B cell (primary cell): ENCODE measurements around the gene TEX264. TPM values are rescaled to one million over a fixed set of nuclear protein-coding genes. Genes with fewer than 3 reads are reported as not detected.
A peak's percentile ranks its signal among the peaks of the same experiment; 100 is the strongest.

ENCODE experiments used
- ATAC-seq: fragments of 200-7000 bp; cut with Tn5 transposase; one replicate; pipeline ENCODE4 v1.10.0; 2021; ENCODE audit warnings: low read depth, mild to moderate bottlenecking, moderate number of reproducible peaks, moderate library complexity
- CTCF ChIA-PET: fragments of 350-600 bp; sonication (Branson Sonifier 250); formaldehyde crosslinking; loops from one replicate; lab custom pipeline; 2021; ENCODE audit warnings: antibody characterized with exemption, inconsistent platforms; lab: Charles Lee
- POLR2A ChIA-PET: fragments of 350-600 bp; sonication (Branson Sonifier 250); formaldehyde crosslinking; loops from one replicate; lab custom pipeline; 2021; ENCODE audit warnings: antibody characterized with exemption; lab: Charles Lee
- DNase-seq: peaks from one replicate; pipeline ENCODE4 v3.0.0; 2013
- H2AFZ ChIP-seq: 2 replicates; pipeline ENCODE4 v1.6.1; 2012; ENCODE audit warnings: mild to moderate bottlenecking, low read depth, low read length; ENCODE audit not compliant: insufficient read depth, poor library complexity, severe bottlenecking
- H3K27ac ChIP-seq, 2 donors: 1 replicate in 1 of 2; 2 replicates in 1 of 2; pipeline ENCODE4 v1.5.1; 2012 to 2013; ENCODE audit warnings: low read length in 2 of 2, mild to moderate bottlenecking in 2 of 2, moderate library complexity in 1 of 2
- H3K27me3 ChIP-seq, 4 experiments: fragments of 200-600 bp in 1 of 4; sonication (generic) in 1 of 4; replicated peaks in 1 of 4; 1 replicate in 2 of 4; 2 replicates in 2 of 4; pipeline versions ENCODE4 v1.6.1 to v1.7.0; 2013 to 2016; ENCODE audit warnings: low read length in 3 of 4, mild to moderate bottlenecking in 2 of 4, mixed read lengths in 1 of 4, moderate library complexity in 1 of 4; ENCODE audit not compliant: insufficient read depth in 4 of 4, control insufficient read depth in 3 of 4; ENCODE audit errors: control extremely low read depth in 1 of 4
- H3K36me3 ChIP-seq, 2 experiments: replicated peaks in 1 of 2; 1 replicate in 1 of 2; 2 replicates in 1 of 2; pipeline versions ENCODE4 v1.6.1 to v1.7.1; 2013; ENCODE audit warnings: low read length in 1 of 2; ENCODE audit not compliant: insufficient read depth in 2 of 2, control insufficient read depth in 1 of 2; ENCODE audit errors: control extremely low read depth in 1 of 2, extremely low read depth in 1 of 2
- H3K4me1 ChIP-seq, 2 donors: fragments of 200-600 bp in 1 of 2; sonication (generic) in 1 of 2; 1 replicate in 1 of 2; 2 replicates in 1 of 2; pipeline versions ENCODE4 v1.5.1 to v1.6.1; 2013 to 2017; ENCODE audit warnings: low read length in 2 of 2; ENCODE audit not compliant: control insufficient read depth in 2 of 2, insufficient read depth in 2 of 2
- H3K4me2 ChIP-seq: replicated peaks from 2 replicates; pipeline ENCODE3; 2012; ENCODE audit warnings: mild to moderate bottlenecking, low read depth, low read length; ENCODE audit not compliant: poor library complexity, severe bottlenecking
- H3K4me3 ChIP-seq, 5 experiments: fragments of 200-600 bp in 1 of 5; sonication (generic) in 1 of 5; 1 replicate in 3 of 5; 2 replicates in 2 of 5; pipeline versions ENCODE4 v1.5.1 to v1.7.0; 2011 to 2016; ENCODE audit warnings: low read length in 4 of 5, mild to moderate bottlenecking in 4 of 5, low read depth in 2 of 5, control low read depth in 1 of 5, moderate library complexity in 1 of 5; ENCODE audit not compliant: insufficient read depth in 1 of 5; ENCODE audit errors: control extremely low read depth in 1 of 5, extremely low read depth in 1 of 5
- H3K79me2 ChIP-seq: fragments of 200-600 bp; sonication (generic); one replicate; pipeline ENCODE4 v1.6.0; 2016; ENCODE audit warnings: low read length; ENCODE audit not compliant: control insufficient read depth, insufficient read depth
- H3K9ac ChIP-seq: fragments of 200-600 bp; sonication (generic); 2 replicates; pipeline ENCODE4 v1.6.1; 2017; ENCODE audit warnings: mild to moderate bottlenecking, low read length, moderate library complexity
- H3K9me3 ChIP-seq, 3 donors: one replicate each; pipeline versions ENCODE4 v1.6.1 to v1.7.1; 2013; ENCODE audit warnings: low read length in 2 of 3; ENCODE audit not compliant: control insufficient read depth in 2 of 3, insufficient read depth in 1 of 3; ENCODE audit errors: control extremely low read depth in 1 of 3
- H4K20me1 ChIP-seq: 2 replicates; pipeline ENCODE4 v1.6.0; 2012; ENCODE audit warnings: mild to moderate bottlenecking, low read length; ENCODE audit not compliant: insufficient read depth, control insufficient read depth, poor library complexity, severe bottlenecking
- H3K27ac Mint-ChIP-seq: one replicate; pipeline ENCODE4 v1.8.0; 2021; ENCODE audit warnings: mixed read lengths
- H3K27me3 Mint-ChIP-seq: one replicate; pipeline ENCODE4 v1.8.0; 2021; ENCODE audit warnings: mixed read lengths
- H3K4me1 Mint-ChIP-seq: one replicate; pipeline ENCODE4 v1.8.0; 2021; ENCODE audit warnings: mixed read lengths
- H3K4me3 Mint-ChIP-seq: one replicate; pipeline ENCODE4 v1.8.0; 2021; ENCODE audit warnings: mixed read lengths
- H3K9me3 Mint-ChIP-seq: one replicate; pipeline ENCODE4 v1.8.0; 2022; ENCODE audit warnings: mixed read lengths; ENCODE audit not compliant: insufficient read depth
- CTCF ChIP-seq: fragments of 200-600 bp; IDR thresholded peaks from one replicate; pipeline ENCODE4 v1.8.0; 2022; ENCODE audit warnings: antibody characterized with exemption, mild to moderate bottlenecking
- EZH2 ChIP-seq: IDR thresholded peaks from 2 replicates; pipeline ENCODE4 v1.6.1; 2012; ENCODE audit warnings: borderline replicate concordance, low read depth, mild to moderate bottlenecking, moderate library complexity, low read length; ENCODE audit not compliant: insufficient read depth, poor library complexity, severe bottlenecking
- WGBS: methylation state at CpG from one replicate; pipeline ENCODE4 v1.1.5; 2013; ENCODE audit warnings: missing lambda C conversion rate; ENCODE audit not compliant: insufficient coverage; 5-methylcytosine and 5-hydroxymethylcytosine counted together
- intact Hi-C: fragments of 100-400 bp; cut with micrococcal nuclease; formaldehyde crosslinking; loops from one replicate; pipeline ENCODE4 v1.10.0; 2022
- polyA plus RNA-seq: library from polyadenylated mRNA; depleted of rRNA; stranded (reverse); fragments of >200 nt; gene quantifications from 2 replicates; pipeline ENCODE4 v1.2.3, GENCODE V29; 2012
- total RNA-seq, 2 donors: library from RNA; stranded (reverse); fragments of 120-200 nt in 1 of 2; gene quantifications; 1 replicate in 1 of 2; 2 replicates in 1 of 2; pipeline versions ENCODE4 v1.2.3 to v1.2.4, GENCODE V29; 2013 to 2022

Gene TEX264
- total and polyA plus RNA-seq, 2 donors (not counting 1 experiment from before 2014, with no cell fraction given): 39.1 to 79.7 TPM

- Histone ChIP-seq H3K27ac (peak overlapping the region; percentile 81 to 85), H3K4me1 (peaks cover 25 to 55% of the 10 kb centered on the region in 2 donors), H3K4me3 (peak overlapping the region; percentile 46 to 99 (median 96)), H3K9me3 (no peaks in the 10 kb centered on the region), H3K27me3 (no peaks in the 10 kb centered on the region), H3K79me2 (peaks cover 38% of the 10 kb centered on the region), H3K9ac (peak overlapping the region; percentile 91), H2AFZ (peak overlapping the region; percentile 95), H3K36me3 (peaks cover 0 to 22% of the 10 kb centered on the region in 2 experiments), H3K4me2 (peak overlapping the region; percentile 96), H4K20me1 (peaks cover 19% of the 10 kb centered on the region)
- H3K27ac Mint-ChIP-seq: peak overlapping the region; percentile 92
- ChIA-PET POLR2A (interaction anchor here (0.9 to 3.4 kb wide), 4 partner anchors 10 to 287 kb away, joined by 3 to 35 read pairs (median 5); partner anchors contain the start of genes DCAF1 and MANF), CTCF (interaction anchor here (0.7 to 10.1 kb wide), 8 partner anchors 9 to 1062 kb away, joined by 3 to 190 read pairs (median 5); partner anchors contain the start of gene DCAF1)
- 2% methylated on average over 33 of the region's 40 CpGs for WGBS
- peak overlapping the region; percentile 91 for H3K4me3 Mint-ChIP-seq
- peaks cover 66% of the 10 kb centered on the region for H3K4me1 Mint-ChIP-seq
- peak; percentile 23 for ATAC-seq
- H3K27me3 Mint-ChIP-seq: no peaks in the 10 kb centered on the region
- no peaks in the 10 kb centered on the region for H3K9me3 Mint-ChIP-seq
- DNase-seq: no peak
- TF ChIP-seq EZH2 (no peak), CTCF (no peak)
- intact Hi-C loops: loop anchor here (1.0 to 5.0 kb wide), 7 partner anchors 10 to 1225 kb away; partner anchors contain the start of genes DCAF1, HEMK1, MANF and STIMATE
Measured at GRCh38 chr3:51671734-51672475, 853 bp downstream of the TEX264 start.
